ENCODE data around the gene RND1. TPM values are rescaled to one million over a fixed set of nuclear protein-coding genes. Genes with fewer than 3 reads are reported as not detected.

RND1 gene
- polyA plus RNA-seq, 1 of the 3 experiments (the other 2 are of a cell fraction), result 0.39 TPM

GRCh38 chr12:48869191-48869590 lies 3.5 kb upstream of the RND1 start:
- CTCF ChIA-PET, result interaction anchor here (1.3 to 34.8 kb wide), 4 partner anchors 16 to 34 kb away, joined by 6 to 667 read pairs (median 18); a partner anchor contains a TSS
- 55% methylated on average over 2 of the region's 2 CpGs for WGBS (ENCODE audit: low lambda C conversion rate)

GRCh38 chr12:48868451-48868850 lies 2.8 kb upstream of the RND1 start:
- H3K9ac ChIP-seq, result no peak overlapping the region
- TF ChIP-seq FOSL2 (IDR thresholded peaks at IDR 0.05; ENCODE audit: borderline replicate concordance, low read depth) (no peak), MAX (IDR thresholded peaks at IDR 0.05; ENCODE audit: low read depth) (no peak), USF2 (IDR thresholded peaks at IDR 0.05; ENCODE audit: borderline replicate concordance, low read depth, low read length) (no peak), CTCF (IDR thresholded peaks at IDR 0.05) (no peak), PBX3 (IDR thresholded peaks at IDR 0.05) (no peak), RCOR1 (IDR thresholded peaks at IDR 0.05; ENCODE audit: low read length) (no peak), TCF12 (IDR thresholded peaks at IDR 0.05) (no peak), TAF1 (IDR thresholded peaks at IDR 0.05; ENCODE audit: borderline replicate concordance, low read depth, low read length) (no peak), RXRA (IDR thresholded peaks at IDR 0.05; ENCODE audit: borderline replicate concordance, low read depth) (no peak)

More at GRCh38 chr12:48869191-48869590, 3.5 kb upstream of the RND1 start:
- Histone ChIP-seq H3K79me2 (ENCODE audit: insufficient read depth) (no peaks in the 10 kb centered on the region), H3K4me2 (no peak overlapping the region), H2AFZ (ENCODE audit: low read depth) (no peak overlapping the region), H3K36me3 (replicated peaks in 1 of 2; ENCODE audit: control insufficient read depth in 1 of 2, insufficient read depth in 2 of 2, low read length in 1 of 2) (no peaks in the 10 kb centered on the region), H3K27ac (ENCODE audit: low read depth in 2 of 2, low read length in 1 of 2) (no peak overlapping the region), H3K4me1 (ENCODE audit: control insufficient read depth in 1 of 2, insufficient read depth in 2 of 2, low read depth in 1 of 2, low read length in 1 of 2) (peaks cover 0 to 9% of the 10 kb centered on the region in 2 experiments; a peak in 1 of 4 replicates), H4K20me1 (ENCODE audit: insufficient read depth) (no peaks in the 10 kb centered on the region), H3K9ac (no peak overlapping the region), H3K9me3 (no peaks in the 10 kb centered on the region), H3K9me2 (no peaks in the 10 kb centered on the region), H3K27me3 (ENCODE audit: insufficient read depth) (peaks cover 10% of the 10 kb centered on the region), H3F3A (replicated peaks; ENCODE audit: insufficient read depth) (no peaks in the 10 kb centered on the region), H3K4me3 (ENCODE audit: low read depth in 2 of 2, low read length in 1 of 2) (no peak overlapping the region)
- POLR2A ChIA-PET, result no interaction called here
- DNase-seq, result no peak
- TF ChIP-seq PBX3 (IDR thresholded peaks at IDR 0.05) (no peak), TEAD4 (IDR thresholded peaks at IDR 0.05; ENCODE audit: borderline replicate concordance, insufficient read depth) (no peak), EP300 (IDR thresholded peaks at IDR 0.05; ENCODE audit: borderline replicate concordance in 1 of 2, low read depth in 1 of 2, low read length in 1 of 2) (no peak), TAF1 (IDR thresholded peaks at IDR 0.05; ENCODE audit: borderline replicate concordance, low read depth, low read length) (no peak), MAX (IDR thresholded peaks at IDR 0.05; ENCODE audit: low read depth) (no peak), RCOR1 (IDR thresholded peaks at IDR 0.05; ENCODE audit: low read length) (no peak), NFIC (IDR thresholded peaks at IDR 0.05; ENCODE audit: borderline replicate concordance) (no peak), RXRA (IDR thresholded peaks at IDR 0.05; ENCODE audit: borderline replicate concordance, low read depth) (no peak), TCF12 (IDR thresholded peaks at IDR 0.05) (no peak), NRF1 (IDR thresholded peaks at IDR 0.05; ENCODE audit: low read depth, low read length) (no peak), FOSL2 (IDR thresholded peaks at IDR 0.05; ENCODE audit: borderline replicate concordance, low read depth) (no peak), USF1 (IDR thresholded peaks at IDR 0.05; ENCODE audit: borderline replicate concordance, low read depth) (no peak), YY1 (IDR thresholded peaks at IDR 0.05; ENCODE audit: low read depth) (no peak), MEF2A (IDR thresholded peaks at IDR 0.05; ENCODE audit: borderline replicate concordance, low read depth) (no peak), CHD2 (IDR thresholded peaks at IDR 0.05; ENCODE audit: low read length, partially characterized antibody) (no peak)

More at GRCh38 chr12:48868451-48868850, 2.8 kb upstream of the RND1 start:
- peaks cover 16% of the 10 kb centered on the region for H3K27me3 ChIP-seq (ENCODE audit: insufficient read depth)
- H3K4me3 ChIP-seq (ENCODE audit: low read depth in 2 of 2, low read length in 1 of 2), result no peak overlapping the region
- H3K36me3 ChIP-seq (replicated peaks in 1 of 2; ENCODE audit: control insufficient read depth in 1 of 2, insufficient read depth in 2 of 2, low read length in 1 of 2), result no peaks in the 10 kb centered on the region
- no peak overlapping the region for H3K4me2 ChIP-seq
- ChIA-PET POLR2A (no interaction called here), CTCF (interaction anchor here (1.3 to 34.8 kb wide), 3 partner anchors 15 to 35 kb away, joined by 6 to 667 read pairs (median 30); a partner anchor contains a TSS)
- no peaks in the 10 kb centered on the region for H3K9me3 ChIP-seq
- H3K79me2 ChIP-seq (ENCODE audit: insufficient read depth), result no peaks in the 10 kb centered on the region
- DNase-seq, result no peak
- H3K27ac ChIP-seq (ENCODE audit: low read depth in 2 of 2, low read length in 1 of 2), result no peak overlapping the region
- no peaks in the 10 kb centered on the region for H3F3A ChIP-seq (replicated peaks; ENCODE audit: insufficient read depth)
- no peaks in the 10 kb centered on the region for H3K9me2 ChIP-seq
- no peaks in the 10 kb centered on the region for H4K20me1 ChIP-seq (ENCODE audit: insufficient read depth)
- peaks cover 0 to 9% of the 10 kb centered on the region in 2 experiments; a peak in 1 of 4 replicates for H3K4me1 ChIP-seq (ENCODE audit: control insufficient read depth in 1 of 2, insufficient read depth in 2 of 2, low read depth in 1 of 2, low read length in 1 of 2)
- WGBS (ENCODE audit: low lambda C conversion rate), result 79% methylated on average over 2 of the region's 2 CpGs
- H2AFZ ChIP-seq (ENCODE audit: low read depth), result no peak overlapping the region

Measured in SK-N-SH (cell line).